HG03432 (cell line): ENCODE results near the gene CLN5.

Experiments used
- ATAC-seq: cut with Tn5 transposase; IDR thresholded peaks from one replicate; pipeline ENCODE4 v1.9.1; 2021; ENCODE audit warnings: mild to moderate bottlenecking, moderate library complexity; ENCODE audit not compliant: unreplicated experiment

CLN5 gene

DNA sequence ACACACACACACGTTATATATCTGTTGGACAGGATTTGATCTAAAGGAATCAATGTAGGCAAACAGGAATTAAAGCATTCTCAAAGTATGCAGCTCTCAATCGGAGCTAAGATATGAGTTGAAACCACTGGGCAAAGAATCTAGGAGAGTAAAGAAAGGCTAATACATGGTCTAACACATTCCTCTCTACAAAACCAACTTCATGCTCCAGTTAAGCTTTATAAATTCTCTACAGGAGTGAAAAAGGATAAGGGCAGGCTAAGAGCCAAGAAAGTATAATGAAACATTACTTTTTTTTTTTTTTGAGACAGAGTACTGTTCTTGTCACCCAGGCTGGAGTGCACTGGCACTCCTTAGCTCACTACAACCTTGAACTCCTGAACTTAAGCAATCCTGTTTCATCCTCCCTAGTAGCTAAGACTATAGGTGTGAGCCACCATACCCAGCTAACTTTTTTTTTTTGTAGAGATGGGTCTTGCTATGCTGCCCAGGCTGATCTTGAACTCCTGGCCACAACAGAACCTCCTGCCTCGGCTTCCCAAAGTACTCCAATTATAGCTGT, 24.5 kb downstream of the CLN5 start:
- no peak for ATAC-seq

DNA sequence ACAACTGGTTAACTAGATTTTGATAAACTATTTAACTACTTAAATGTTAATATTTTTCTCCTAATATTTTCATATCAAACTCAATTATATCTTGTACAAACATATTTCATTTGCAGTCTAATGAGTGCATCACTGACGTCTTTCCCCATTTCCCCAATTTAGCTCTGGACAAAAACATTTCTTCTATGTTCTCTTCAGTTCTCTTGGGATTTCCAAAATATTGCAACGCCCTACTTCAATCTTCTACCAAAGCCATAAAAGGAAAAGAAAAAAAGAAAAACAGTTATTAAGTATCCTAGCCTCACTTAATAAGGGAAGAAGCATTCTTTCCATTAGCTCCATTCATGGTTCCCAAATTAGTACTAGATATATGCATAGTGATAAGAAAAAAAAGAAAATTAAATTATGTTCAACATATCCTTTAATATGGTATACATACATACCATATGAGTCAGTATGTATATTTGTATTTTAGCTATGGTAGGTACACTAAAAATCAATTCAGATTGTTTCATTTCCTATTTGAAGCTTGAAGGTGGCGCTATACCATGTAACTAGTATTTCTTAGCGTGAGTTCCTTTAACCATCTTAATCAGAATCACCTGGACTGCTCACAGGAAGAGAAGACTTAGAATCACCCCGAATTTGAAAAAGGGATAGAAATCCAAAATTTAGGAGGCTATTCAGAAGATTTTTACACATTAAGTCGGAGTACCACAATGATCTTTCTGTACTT, 25.2 kb downstream of the CLN5 start:
- no peak for ATAC-seq

DNA sequence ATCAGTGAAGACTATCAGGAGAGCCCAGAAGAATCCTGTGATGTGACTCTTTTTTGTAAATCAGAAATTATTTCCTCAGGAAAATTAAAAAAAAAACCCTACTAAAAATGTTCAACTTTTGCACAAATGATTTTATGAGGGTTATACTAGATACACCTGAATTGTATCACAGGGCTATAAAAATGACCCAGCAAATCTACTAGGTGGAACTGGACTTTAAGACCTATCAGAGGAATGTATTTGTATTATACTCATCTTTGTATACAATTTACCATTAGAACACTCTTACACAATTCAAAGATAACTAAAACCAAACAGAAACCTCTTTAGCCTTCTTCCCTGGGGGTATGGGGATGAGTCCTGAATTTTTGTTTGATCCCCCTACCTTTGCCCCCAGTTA, 27.9 kb downstream of the CLN5 start:
- ATAC-seq, result no peak

DNA sequence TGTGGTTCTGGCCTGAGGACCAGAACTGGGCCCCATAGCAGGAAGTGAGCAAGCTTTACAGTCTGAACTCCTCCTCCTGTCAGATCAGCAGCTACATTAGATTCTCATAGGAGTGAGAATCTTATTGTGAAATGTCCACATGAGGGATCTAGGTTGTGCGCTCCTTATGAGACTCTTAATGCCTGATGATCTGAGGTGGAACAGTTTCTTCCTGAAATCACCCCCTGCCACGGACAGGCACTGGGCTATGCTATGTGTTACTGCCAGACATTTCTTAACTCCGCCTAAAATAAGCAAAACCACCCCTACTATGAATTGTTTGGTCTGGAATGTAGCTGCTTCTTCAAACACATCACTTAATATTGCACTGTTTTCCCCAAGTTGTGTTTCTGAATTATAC, 30.5 kb downstream of the CLN5 start:
- no peak for ATAC-seq

DNA sequence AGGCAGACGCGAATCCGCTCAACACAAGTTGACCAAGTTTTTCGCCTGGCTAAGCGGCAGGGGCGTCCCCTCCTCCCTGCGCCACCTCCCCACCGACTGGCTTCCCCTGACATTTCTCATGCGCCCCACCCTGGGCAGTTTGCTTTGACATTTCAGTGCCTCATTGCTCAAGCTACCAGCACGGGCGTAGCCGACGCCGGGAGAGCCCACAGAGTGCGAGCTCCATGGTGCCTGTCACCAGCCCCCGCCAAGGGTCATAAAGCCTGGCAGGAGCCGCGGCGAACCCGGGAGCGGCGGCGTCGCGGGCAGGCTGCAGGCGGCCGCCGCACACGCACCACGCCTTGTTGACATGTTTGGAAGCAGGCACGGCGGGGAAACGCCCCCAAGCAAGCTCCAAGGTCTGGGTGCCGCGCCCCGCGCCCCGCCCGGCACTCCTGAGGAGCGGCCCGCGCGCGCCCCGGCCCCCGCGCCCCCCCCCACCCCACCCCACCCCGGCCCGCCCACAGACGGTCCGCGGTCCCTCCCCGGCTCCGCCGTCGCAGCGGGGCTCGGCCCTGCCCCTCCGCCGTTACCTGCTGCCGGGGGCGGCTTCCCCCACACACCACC, 34.5 kb downstream of the CLN5 start:
- peak; percentile 62 for ATAC-seq

DNA sequence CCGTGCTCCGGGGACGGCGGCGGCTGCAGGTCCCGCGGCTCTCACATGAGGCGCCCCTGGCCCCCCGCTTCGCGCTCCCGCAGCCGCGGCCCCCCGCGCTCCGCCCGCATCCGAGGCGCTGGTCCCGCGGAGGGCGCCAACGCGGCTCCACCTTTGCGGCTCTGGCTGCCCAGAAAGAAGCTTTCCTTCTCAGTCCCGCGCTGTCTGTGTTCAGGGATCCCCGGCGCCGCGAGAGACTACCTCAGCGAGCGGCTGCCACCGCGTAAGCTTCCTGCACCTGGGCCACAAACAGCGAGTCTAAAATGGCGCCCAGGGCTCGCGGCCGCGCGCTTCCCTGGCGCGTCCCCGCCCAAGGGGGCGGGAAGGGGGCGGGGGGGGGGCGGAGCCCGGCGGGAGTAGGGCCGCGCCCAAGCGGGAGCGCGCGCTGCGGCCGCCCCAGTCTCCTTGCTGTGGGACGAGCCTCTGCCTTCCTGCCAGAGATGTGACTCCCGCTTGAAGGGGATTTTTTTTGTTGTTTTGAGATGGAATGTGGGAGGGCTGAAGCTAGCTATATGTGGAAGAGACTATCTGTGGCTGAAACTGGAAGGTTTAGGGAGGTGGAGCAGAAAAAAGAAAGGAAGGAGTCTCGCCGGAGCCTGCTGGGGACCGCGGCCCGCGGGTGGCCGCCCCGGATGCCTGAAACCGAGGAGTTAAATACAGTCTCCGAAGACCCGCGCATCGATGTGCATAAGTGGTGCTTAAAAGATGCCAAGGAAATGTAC, 35.2 kb downstream of the CLN5 start, which contains the start of gene FBXL3:
FBXL3 (minus strand) TSS at position 299 of the 761 bp plus-strand sequence. CDS start 5,299 bp downstream, outside the sequence.
- peak; percentile 65 for ATAC-seq

DNA sequence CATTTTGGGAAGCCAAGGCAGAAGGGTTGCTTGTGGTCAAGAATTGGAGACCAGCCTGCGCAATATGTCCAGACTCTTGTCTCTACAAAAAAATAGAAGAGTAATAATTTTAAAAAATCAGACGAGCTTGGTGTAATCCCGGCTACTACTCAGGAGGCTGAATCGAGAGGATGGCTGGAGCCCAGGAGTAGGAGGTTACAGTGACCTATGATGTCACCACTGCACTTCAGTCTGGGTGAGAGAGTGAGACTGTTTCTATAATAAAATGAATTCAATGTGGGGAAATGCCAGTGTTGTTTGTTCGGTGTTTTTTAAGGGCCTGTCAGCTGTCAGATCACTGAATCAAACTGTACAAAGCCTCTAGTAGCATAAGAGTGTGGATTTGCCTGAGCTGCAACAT, 36.3 kb downstream of the CLN5 start:
- ATAC-seq, result no peak

DNA sequence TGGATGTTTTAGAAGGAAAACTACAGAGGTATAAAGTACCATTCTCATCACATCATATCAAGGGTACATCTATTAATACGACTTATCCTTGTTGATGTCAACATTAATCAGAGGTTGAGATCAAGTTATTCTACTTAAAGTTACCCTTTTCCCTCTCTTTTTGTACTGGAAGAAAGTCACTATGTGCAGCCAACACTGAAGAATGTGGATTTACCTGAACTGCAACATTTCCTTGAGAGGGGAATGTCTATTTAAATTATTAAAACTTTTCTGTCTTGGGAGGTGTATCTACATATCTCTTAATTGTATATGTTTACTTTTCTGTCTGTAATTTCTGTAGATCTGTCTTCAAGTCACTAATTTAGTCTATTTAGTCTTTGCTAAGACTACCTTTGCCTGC, 37.6 kb downstream of the CLN5 start:
- no peak for ATAC-seq

DNA sequence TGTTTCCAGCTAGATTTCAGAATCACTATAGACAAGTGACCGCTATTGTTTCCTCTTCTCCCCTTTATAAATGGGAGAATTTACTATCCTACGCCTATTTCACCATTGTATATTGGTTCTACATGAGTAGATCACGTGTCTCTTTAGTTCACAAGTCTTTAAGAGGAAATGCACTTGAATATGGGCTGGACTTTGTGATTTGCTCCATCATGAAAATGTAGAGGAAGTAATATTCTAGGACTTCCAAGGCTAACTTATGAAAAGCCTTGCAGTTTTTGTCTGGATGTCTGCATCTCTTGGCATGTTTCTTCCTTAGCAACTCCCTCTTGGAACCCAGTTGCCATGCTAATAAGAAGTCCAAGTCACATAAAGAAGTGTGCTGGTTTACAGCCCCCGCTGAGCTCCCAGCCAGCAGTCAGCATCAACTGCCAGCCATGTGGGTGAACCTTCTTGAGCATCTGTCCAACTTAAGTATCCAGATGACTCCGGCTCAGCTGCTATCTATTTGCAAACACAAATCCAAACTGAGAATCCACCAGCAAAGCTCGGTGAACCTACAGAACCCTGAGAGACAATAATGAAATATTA, 39.9 kb downstream of the CLN5 start:
- ATAC-seq, result no peak

DNA sequence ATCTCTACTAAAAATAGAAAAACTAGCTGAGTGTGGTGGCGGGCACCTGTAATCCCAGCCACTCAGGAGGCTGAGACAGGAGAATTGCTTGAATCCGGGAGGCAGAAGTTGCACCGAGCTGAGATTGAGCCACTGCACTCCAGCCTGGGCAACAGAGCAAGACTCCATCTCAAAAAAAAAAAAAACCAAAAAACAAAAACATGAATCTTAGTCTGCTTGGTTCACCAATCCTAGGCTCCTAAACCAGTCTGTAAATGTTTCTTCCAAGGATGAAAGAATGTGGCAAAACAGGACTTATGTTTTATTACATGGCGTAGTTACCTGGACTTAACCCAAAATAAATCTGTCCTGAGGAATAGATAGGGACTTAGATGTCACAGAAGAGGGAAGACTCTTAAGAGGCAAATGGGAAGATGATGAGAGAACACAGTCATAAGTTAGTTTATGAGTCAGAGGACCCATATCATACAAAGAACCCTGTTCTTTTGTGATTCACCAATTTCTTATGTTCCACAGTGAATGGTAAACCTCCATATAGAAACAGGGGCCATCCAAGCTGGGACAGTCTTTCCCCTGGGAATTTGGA, 41.9 kb downstream of the CLN5 start:
- no peak for ATAC-seq

DNA sequence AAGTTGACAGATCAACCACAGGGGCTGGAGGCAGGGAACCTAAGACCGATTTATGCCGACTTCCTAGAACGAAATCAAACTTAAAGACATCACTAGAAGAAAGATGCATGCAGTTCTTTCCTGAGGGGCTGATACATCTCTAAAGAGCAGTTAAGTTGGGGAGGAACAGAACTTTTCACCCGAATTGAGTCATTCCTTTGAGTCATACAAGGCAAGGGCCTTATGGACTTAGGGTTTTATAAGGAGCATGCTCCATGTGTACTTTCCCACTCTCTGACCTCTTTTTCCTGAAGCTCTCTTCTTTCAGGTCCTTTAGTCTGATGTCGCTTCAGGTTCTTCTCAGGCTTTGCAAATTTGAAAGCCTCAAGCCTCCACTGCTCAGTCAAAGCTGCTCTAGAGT, 43.0 kb downstream of the CLN5 start:
- ATAC-seq, result no peak

DNA sequence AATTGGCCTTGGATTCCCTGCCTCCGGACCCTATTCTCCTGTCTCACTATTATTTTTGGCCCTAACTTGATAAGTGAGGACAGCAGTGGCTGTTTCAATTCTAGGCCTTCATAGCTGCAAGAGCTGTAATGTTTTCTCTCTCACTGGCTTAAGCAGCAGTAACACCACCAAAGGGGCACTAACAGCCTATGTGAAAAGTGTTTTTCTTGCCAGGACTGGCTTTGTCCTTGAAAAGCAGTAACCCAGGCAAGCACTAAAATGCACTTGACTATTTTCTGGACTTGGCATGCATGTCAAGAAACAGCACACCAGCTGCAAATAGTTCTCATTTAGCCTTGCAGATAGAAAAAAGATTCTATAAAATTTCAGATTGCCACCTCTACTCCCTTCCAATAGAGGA, 44.4 kb downstream of the CLN5 start:
- no peak for ATAC-seq

DNA sequence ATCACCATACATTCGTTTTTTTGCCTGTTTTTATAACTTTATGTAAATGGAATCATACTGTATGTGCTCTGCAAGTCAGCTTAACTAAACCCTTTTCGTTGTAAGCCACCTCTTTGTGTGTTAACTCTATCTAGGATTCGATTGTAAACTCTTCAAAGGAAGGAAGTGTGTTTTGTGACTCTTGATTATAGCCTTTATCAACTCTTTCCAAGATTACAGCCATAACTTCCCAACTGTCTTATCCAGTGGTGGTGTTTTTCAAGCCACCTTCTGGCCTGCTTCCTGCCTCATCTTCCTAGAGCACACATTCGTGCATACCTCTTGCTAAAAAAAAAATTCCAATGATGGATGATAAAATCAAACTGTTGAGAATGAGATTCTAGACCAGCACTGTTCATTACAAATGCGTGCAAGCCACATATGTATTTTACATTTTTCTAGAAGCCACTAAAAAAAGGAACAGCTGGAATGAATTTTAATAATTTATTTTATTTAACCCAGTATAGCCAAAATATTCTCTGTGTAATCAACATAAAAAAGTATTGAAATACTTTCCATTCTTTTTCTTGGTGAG, 47.1 kb downstream of the CLN5 start:
- ATAC-seq, result no peak

DNA sequence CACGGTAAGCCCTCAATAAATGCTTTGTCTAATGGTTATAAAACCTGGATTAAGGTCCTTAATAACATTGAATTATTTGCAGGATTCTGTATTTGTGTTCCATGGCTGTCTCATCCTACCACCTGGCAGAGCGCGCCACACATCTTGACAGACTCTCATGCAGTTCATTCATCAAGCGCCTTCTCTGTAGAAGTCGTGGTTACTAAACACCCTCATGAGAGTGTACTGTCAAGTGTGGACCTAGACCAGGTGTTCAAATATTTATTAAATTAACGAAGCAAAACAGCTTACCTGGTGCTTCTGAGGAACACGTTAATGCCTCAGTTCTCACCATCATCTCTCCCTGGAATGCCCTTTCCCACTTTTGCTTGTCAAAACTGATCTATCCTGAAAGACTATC, 48.2 kb downstream of the CLN5 start:
- ATAC-seq, result no peak

DNA sequence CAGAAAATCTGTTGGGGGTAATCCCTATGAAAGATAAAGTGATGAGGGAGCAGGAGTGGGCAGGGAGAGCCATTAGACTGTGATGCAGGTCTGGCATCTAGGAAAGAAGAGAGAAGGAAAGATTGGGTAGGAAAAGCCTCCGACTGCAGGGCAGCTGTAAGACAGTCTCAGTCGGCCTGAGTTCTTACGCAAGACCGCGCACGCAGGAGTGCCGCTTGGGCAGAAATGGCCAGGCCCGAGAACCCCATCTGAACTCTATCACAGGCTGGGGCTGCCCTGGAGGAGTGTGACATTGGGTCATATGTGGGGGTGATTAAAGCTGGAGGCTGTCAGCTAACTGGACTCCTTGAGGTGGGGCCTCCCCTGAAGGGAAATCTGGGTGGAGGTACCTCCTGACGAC, 49.0 kb downstream of the CLN5 start:
- no peak for ATAC-seq

DNA sequence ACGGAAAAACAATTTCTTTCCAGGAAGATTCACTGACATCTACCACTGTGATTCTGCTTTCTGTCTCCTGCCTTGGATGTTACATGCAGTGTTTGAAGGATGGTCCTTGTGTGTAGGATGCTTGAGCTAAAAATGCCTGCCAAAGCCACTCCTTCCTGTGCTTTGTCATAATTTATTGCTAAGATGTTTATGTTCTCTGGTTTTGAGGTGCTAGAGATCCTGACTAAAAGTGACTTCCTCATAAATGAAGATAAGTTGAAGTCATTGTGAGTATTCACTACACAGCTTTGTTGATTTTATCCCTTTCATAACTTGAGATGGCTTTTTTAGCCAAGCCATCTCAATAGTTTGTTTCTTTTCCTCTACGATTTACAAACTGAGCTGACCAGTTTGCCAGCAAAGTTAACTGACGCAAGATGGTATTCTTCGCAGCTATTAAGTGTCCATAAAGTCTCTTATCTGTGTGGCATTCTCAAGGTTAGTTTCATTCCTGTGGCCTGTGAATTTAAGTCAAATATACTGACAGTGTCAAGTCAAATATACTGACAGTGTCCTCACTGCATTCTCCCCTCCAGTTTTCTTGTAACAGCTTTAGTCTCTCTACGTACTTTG, 50.8 kb downstream of the CLN5 start:
- no peak for ATAC-seq

DNA sequence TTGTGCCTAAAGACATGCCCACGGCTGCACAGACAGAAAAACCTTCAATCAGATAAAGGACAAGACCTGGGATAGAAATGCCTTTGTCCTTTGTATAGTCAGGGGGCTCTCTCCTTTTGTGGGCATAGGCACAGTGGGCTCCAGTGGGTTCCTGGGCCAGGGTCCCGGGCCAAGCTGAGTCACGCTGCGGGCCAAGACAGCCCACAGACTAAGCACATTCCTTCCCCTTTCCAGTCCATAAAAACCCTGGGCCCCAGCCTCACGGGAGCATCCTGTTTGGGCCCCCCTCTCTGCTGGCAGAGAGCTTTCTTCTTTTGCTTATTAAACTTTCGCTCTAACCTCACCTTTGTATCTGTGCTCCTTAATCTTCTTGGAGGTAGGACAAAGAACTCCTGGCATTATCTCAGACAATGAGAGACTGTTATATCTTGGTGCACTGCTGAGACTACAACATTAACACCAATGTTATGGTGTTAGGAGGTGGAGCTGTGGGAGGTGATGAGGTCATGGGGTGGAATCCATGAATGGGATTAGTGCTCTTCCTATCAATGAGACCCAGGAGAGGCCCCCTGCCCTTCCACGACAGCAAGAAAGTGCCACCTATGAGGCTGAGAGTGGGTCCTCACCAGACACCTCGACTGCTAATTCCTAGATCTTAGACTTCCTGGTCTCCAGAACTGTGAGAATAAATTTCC, 55.9 kb downstream of the CLN5 start:
- no peak for ATAC-seq

DNA sequence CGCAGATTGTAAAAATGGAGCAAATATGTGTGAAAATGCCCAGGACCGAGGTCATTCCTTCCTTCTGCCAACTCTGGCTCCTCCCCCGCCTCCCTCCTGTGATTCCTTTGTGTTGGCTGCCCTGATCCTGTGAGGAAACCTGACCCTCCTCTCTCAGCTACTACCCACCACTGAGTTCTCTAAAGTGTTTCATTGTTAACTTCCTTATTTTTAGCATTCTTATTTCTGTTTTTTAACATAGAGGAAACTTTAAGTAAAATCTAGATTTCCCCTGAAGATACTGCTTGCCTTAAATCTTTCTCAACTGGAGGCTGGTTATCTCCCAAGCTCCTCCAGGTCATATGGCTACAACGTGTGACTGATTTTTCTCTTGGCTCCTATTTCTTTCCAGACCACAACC, 56.8 kb downstream of the CLN5 start:
- no peak for ATAC-seq

DNA sequence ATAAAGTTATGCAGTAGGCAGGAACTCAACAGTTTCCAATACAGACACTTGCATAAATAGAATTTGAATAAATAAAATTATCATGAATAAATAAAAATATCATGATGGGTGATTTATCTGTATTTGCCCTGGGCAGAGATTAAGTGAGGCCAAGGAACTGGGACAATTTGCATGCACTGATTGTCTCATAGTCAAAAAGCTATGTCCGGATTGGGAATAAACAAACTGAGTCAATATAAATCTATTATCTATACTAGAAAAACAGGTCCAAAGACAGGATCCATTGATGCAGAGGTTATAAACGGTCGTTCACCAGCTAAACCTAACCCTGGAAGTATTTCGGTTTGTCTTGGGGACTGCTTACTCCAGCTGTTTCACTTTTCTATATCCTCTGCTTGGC, 61.3 kb downstream of the CLN5 start:
- ATAC-seq, result no peak
